Hepatic stellate cell (primary cell): ENCODE results near the gene ECM1.

ENCODE experiments used
- DNase-seq: peaks from one replicate; pipeline ENCODE4 v3.0.0; 2011; ENCODE audit warnings: low spot score

ECM1 gene

DNA sequence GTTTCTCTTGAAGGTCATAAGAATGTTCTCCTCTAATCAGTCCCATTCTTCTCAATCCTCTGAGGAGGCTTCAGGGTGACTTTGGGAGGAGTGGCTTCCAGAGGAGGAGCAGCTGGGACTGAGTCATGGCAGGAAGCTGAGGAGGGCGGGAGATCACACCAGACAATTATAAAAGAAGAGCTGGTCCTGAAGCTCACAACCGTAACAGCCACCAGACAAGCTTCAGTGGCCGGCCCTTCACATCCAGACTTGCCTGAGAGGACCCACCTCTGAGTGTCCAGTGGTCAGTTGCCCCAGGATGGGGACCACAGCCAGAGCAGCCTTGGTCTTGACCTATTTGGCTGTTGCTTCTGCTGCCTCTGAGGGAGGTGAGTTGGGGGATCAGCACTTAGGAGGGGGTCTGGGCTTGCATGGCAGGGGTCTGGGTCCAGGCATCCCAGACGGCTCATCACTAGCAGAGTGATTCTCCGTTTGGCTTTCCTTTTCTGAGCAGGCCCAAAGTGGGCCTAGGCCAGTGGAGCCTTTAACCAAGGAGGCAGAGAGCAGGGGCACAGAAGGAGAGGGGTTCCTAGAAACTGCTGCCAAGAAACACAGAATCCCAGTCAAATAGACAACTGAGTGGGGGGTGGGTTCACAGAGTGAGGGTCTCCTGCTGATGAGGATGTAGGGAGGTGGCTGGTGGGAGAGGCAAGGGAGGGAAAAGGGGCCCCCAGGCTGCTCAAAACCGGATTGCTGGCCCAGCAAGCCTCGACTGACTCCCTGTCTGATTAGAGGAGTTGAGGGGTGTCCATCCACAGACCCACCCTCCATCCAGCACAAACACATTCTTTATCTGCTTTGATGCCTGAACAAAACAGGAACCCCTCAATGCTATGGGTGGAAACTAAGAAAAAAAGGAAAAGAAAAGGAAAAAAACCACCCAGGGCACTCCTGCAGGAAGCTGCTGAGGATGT is at the start of gene ECM1:
ECM1 (plus strand) TSS at position 198 of the 953 bp plus-strand sequence; CDS start at position 299, 101 bp downstream.
- DNase-seq = peak; percentile 95

GRCh38 chr1:150464422-150464826 is 43.5 kb upstream of the ECM1 start:
- peak; percentile 60 for DNase-seq

GRCh38 chr1:150466964-150467363 is 40.9 kb upstream of the ECM1 start:
- DNase-seq = no peak

DNA sequence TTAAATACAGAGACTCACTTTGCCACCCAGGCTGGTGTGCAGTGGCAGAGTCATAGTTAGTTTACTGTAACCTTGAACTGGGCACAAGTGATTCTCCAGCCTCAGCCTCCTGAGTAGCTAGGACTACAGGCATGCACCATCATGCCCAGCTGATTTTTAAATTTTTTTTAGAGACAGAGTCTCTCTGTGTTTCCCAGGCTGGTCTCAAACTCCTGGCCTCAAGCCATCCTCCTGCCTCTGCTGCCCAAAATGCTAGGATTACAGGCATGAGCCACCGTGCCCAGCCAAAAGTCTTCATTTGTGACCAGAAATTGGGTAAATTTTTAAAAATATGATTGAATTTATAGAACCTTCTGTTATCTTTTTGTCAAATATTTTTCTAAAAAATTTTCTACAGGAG is 38.6 kb upstream of the ECM1 start:
- DNase-seq = no peak

DNA sequence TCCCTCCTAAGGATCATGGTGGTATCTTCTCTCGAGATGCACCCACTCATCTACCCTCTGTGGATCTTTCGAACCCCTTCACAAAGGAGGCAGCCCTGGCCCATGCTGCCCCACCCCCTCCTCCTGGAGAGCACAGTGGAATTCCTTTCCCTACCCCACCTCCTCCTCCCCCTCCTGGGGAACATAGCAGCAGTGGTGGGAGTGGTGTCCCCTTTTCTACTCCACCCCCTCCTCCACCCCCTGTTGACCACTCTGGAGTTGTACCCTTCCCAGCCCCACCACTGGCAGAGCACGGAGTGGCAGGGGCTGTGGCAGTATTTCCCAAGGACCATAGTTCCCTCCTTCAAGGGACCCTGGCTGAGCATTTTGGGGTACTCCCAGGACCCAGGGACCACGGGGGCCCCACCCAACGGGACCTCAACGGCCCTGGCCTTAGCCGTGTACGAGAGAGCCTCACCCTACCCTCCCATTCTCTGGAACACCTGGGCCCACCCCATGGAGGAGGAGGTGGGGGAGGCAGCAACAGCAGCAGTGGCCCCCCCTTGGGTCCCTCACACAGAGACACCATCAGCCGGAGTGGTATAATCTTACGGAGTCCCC is 35.2 kb upstream of the ECM1 start:
- DNase-seq = no peak

DNA sequence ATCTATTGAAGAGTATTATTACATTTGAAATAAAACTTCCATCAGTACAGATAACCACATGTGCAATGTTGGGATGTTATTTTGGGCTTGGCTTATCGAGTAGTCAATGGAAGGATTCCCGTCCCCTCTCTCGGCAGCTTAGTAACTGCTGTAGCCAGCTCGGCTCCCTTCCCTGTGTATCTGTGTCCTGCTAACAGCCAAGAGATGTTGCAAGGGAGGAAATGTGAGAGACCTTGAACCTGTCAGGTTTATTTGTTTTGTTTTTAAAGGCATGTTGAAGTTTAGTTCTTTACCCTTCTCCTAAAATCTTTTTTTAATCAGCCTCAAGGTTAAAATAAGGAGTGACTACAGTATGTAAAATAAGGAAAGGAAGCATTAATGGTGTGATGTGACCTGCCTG is 34.2 kb upstream of the ECM1 start:
- DNase-seq = no peak

GRCh38 chr1:150474869-150475268 is 33.0 kb upstream of the ECM1 start:
- no peak for DNase-seq

DNA sequence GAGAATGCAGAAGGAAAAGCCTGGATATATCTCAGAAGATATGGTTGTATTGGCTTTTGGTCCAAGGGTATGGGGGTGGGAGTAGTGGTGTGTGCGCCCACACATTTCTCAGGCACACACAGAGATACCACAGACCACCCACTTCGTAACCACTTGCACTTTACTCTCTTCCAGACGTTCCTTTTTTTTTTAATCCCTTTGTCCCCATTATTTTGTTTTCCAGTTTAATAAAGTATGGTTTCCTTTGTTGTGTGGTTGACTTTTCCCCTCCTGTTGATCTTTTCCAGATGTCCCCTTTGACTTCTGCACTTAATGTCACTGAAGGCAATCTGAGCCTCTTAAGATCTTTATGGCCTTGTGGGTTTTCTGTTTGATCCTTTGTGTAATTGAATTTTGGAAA is 31.2 kb upstream of the ECM1 start:
- DNase-seq = no peak

DNA sequence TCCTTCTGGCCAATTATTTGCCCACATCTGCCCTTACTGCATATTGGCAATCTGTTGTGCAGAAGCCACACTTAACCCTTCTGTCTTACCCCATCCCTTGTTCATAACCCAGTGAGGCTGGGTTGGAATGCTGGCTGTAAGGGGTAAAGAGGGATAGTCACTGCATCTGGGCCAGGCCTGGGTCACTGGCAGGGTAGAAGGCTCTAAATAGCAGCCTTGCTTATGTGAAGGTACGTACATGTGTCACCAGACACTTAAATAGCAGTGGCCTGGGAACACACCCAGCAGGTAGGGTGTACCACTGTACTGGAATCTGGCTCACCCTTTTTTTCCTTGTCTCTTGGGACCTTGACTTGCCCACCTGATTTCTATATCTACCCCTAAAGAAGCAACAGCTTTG is 30.6 kb upstream of the ECM1 start:
- no peak for DNase-seq

DNA sequence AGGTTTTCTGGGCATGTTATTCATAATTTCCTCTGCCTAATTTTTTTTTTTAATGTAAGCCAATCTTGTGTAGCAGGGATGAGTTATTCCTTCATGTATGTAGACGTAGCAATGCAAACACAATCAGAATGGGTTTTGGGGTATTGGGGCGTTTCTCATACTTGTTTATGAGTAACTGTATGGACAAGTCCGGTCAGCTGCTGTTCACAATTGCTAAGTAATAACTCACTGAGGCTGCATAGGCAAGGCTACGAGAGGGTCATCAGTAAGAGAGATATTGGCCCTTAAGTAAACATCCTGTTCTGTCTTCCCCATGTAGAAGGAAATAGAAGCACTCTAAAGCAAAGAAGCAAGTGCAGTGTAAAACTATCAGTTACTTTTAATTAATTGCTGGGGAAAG is 30.2 kb upstream of the ECM1 start:
- peak; percentile 56 for DNase-seq

- no peak for DNase-seq
Measured at GRCh38 chr1:150479370-150479769, 28.5 kb upstream of the ECM1 start.

GRCh38 chr1:150479927-150480352 is 28.0 kb upstream of the ECM1 start:
- no peak for DNase-seq

DNA sequence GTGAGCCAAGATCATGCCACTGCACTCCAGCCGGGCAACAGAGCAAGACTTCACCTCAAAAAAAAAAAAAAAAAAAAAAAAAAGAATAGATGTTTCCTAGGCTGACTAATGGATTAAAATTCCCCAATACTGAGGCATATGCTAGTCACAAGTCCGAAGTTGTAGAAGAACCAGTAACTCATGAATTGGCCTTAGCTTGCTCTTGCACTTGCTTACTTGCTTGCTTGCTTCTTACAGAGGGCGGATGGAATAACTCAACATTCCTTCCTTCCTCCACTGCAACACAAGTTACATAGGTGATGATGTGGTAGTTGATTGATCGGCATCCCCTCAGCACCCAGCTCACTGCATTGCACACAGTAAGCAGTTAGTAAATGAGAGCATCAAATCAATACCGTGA is 23.5 kb upstream of the ECM1 start:
- peak; percentile 54 for DNase-seq

DNA sequence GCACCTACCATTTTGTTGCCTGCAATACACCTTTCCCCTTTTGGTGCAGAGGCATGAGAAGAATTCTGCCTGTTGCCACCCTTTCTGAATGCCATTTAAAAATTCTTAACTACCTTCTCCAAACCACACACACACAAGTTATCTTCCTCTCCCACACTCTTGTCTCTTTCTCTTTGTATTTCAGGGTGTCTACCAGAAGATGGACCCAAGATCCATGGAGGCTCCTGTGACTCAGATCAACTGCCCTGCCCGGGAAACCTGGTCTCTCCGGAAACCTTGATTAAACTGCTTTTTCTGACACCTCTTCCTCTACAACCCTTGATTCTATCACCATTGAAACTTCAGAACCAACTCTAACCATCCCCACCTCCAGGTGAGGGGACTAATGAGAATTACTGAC is 23.0 kb upstream of the ECM1 start:
- peak; percentile 55 for DNase-seq

GRCh38 chr1:150486966-150487762 is 20.7 kb upstream of the ECM1 start, which contains the start of gene TARS2:
TSS of gene TARS2 (plus strand) at chr1:150487419. CDS start at chr1:150487451, 32 bp downstream.
- DNase-seq = peak; percentile 96

DNA sequence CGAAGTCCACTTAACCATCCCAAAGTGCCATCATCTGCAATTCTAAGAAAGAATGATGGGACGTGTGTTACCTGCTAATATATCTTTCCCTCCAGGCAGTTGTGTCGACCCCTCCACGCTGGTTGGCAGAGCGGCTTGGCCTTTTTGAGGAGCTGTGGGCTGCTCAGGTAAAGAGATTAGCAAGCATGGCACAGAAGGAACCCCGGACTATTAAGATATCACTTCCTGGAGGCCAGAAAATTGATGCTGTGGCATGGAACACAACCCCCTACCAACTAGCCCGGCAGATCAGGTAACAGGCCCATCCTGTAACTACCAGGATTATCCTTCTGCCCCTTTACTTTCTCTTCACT is 20.2 kb upstream of the ECM1 start:
- DNase-seq = no peak

DNA sequence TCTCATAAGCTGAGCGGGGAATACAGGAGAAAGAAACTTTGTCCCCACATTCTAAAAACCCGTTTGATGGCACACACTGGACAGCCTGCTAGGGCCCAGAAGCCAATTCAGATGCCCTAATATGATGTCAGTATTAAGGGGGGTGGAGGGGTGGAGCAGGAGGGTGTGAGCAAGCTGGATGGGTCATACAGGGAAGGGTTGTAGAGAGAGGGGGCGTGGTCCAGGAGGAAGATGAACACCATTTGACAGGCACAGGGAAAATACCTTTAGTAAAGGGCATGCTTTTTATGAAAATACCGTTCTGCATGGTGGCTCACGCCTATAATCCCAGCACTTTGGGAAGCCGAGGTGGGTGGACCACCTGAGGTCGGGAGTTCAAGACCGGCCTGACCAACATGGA is 14.7 kb upstream of the ECM1 start:
- DNase-seq = no peak

- DNase-seq = no peak
Measured at GRCh38 chr1:150498342-150498741, 9.6 kb upstream of the ECM1 start.

GRCh38 chr1:150505431-150505830 is 2.5 kb upstream of the ECM1 start:
- no peak for DNase-seq

DNA sequence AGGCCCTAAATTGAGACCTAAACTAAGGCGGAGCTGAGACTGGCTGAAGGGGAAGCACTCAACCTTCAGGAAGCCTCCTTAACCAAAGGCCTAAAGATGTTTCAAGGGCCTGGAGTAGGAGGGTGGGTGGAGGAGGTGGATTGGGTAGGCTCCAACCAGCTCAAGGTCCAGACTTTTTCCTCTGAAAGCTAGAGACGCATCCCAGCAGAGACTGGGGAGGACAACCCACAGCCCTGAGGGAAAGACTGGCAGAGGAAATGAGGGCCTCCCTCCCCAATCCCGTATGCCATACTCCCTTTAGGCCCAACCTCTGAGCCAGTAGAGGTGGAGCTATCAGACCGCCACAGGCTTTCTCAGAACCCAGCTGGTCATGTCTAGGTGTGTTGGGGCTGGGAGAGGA is 1.1 kb downstream of the ECM1 start:
- DNase-seq = no peak

GRCh38 chr1:150511551-150511950 is 3.6 kb downstream of the ECM1 start:
- no peak for DNase-seq

GRCh38 chr1:150511985-150512660 is 4.2 kb downstream of the ECM1 start:
- no peak for DNase-seq
